GM10266 (cell line): ENCODE data around the gene CEP131.

ENCODE experiments used
- DNase-seq: peaks from one replicate; pipeline ENCODE4 v3.0.0; 2012; ENCODE audit errors: extremely low spot score
- CTCF ChIP-seq: IDR thresholded peaks from 2 replicates; pipeline ENCODE4 v1.5.1; 2012; ENCODE audit warnings: mild to moderate bottlenecking, low read depth; ENCODE audit not compliant: control insufficient read depth, insufficient read depth; ENCODE audit errors: missing control alignments

The CEP131 gene

GRCh38 chr17:81160747-81161453 lies 61.9 kb downstream of the CEP131 start:
- DNase-seq = no peak
- TF ChIP-seq CTCF = no peak

GRCh38 chr17:81160306-81160705 lies 62.5 kb downstream of the CEP131 start:
- no peak for DNase-seq
- no peak for TF ChIP-seq CTCF

GRCh38 chr17:81159611-81160265 lies 63.0 kb downstream of the CEP131 start:
- DNase-seq = no peak
- TF ChIP-seq CTCF = no peak

- DNase-seq = no peak
- TF ChIP-seq CTCF = no peak
Observed at GRCh38 chr17:81158688-81159590, 63.8 kb downstream of the CEP131 start.

GRCh38 chr17:81157848-81158687 lies 64.7 kb downstream of the CEP131 start:
- DNase-seq = no peak
- no peak for TF ChIP-seq CTCF

- no peak for TF ChIP-seq CTCF
Observed at GRCh38 chr17:81156866-81157805, 65.6 kb downstream of the CEP131 start.

More at GRCh38 chr17:81156866-81157805, 65.6 kb downstream of the CEP131 start:
- no peak for DNase-seq
